Skeletal muscle satellite cell (primary cell): ENCODE data around the gene TXNDC8.
"Not testable (repeated sequence)": the region's sequence is repeated elsewhere in the genome, so short reads cannot be mapped to it uniquely, and the experiment has no call there.

ENCODE experiments used
- H3K27me3 ChIP-seq: 2 replicates; pipeline ENCODE4 v1.7.0; 2013; ENCODE audit warnings: low read length; ENCODE audit not compliant: control insufficient read depth, insufficient read depth
- H3K36me3 ChIP-seq: 2 replicates; pipeline ENCODE4 v1.7.0; 2013; ENCODE audit warnings: mild to moderate bottlenecking, control low read depth, low read length; ENCODE audit not compliant: insufficient read depth
- H3K4me1 ChIP-seq: 2 replicates; pipeline ENCODE4 v1.7.0; 2013; ENCODE audit warnings: low read length; ENCODE audit not compliant: control insufficient read depth, insufficient read depth
- H3K4me2 ChIP-seq: 2 replicates; pipeline ENCODE4 v1.7.0; 2013; ENCODE audit warnings: mild to moderate bottlenecking, low read length
- H3K4me3 ChIP-seq: 2 replicates; pipeline ENCODE4 v1.7.0; 2013; ENCODE audit warnings: low read length
- H3K9ac ChIP-seq: 2 replicates; pipeline ENCODE4 v1.7.0; 2013; ENCODE audit warnings: mild to moderate bottlenecking, low read depth, low read length, moderate library complexity
- H3K9me3 ChIP-seq: replicated peaks from 2 replicates; pipeline ENCODE4 v1.7.0; 2013; ENCODE audit warnings: mild to moderate bottlenecking, control low read depth, low read length

The TXNDC8 gene

DNA sequence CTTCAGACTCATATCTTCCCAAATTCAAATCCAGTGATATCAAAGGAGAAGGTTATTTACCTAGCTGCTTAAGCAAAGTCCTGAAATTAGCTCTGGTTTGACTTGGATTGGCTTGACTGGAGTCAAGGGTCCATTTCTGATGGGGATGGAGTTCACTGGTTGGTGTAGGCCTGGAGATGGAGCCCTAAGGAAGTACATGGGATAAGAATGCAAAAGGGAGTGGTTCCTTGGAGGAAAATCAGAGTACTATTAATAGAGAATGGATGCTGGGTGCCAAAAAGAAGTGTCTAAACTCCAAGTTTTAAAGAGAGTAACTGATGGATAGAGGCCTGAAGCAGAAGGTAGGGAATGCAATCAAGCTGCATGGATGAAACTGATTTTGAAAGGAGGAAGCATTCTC is 13.8 kb downstream of the TXNDC8 start:
- H3K9ac ChIP-seq: no peak overlapping the region

DNA sequence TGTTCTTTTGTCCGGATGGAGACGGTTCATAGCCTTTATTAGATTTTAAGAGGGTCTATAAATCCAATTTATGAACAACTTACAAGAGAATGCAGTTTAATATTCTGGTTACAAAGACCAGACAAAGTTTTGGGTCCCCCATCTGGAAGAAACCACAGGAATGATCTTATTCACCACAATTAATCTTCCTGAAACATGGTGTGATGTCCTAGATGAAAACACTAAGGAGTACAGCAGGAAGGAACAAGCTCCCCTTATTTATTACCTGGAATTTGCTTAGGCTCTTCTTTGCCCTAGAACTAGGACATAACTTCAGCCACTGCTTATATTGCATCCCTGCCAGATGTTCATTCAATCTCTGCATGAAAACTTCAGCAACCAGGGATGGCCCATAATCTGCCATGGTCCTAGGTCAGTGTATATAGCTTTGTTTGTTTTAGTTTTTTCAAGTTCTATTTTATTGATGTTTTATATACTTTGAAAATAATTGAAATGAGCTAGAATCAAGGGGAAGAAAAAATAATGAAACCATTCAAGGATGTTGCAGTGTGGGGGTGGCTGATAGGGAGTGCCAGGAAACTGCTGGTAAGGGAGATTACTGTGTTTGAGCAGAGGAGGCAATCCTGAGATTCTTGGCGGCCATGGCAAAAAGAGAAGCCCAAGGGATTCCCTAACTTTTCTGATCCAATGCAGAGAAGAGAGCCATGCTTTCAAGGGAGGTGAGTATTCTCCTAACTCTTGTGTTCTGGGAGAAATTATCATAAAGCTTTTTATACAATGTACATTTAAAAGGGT is 16.8 kb downstream of the TXNDC8 start:
- Histone ChIP-seq H3K9me3 (no peaks in the 10 kb centered on the region), H3K4me3 (no peak overlapping the region), H3K4me1 (no peaks in the 10 kb centered on the region), H3K9ac (no peak overlapping the region), H3K27me3 (peaks cover 13% of the 10 kb centered on the region), H3K36me3 (no peaks in the 10 kb centered on the region), H3K4me2 (no peak overlapping the region)

More for the DNA sequence above, 13.8 kb downstream of the TXNDC8 start:
- Histone ChIP-seq H3K9me3 (no peaks in the 10 kb centered on the region), H3K27me3 (peaks cover 13% of the 10 kb centered on the region), H3K4me1 (no peaks in the 10 kb centered on the region), H3K4me3 (no peak overlapping the region), H3K36me3 (no peaks in the 10 kb centered on the region), H3K4me2 (no peak overlapping the region)

DNA sequence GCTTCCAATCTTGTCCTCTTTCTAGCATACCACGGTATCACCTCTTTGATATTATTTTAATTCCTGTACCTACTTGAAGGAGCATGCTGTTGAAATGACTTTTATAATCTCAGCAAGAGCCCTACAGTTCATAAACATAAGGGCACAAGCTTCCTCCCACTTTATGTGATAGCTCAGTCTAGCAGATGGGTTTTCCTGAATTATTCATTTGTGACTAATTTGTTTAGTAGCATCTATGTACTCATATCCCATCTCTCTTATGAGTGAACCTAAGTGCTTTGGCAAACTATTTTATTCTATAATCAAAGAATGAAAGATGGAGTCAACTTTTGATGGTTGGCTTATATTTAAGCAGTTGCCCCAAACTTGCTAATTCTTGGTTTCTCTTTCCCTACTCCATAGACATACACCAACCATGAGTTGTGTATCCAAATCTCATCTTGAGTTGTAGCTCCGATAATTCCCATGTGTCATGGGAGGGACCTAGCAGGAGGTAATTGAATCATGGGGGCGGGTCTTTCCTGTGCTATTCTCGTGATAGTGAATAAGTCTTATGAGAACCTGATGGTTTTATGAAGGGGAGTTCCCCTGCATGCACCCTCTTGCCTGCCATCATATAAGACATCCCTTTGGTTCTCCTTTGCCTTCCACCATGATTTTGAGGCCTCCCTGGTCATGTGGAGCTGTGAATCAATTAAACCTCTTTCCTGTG is 17.7 kb downstream of the TXNDC8 start:
- H3K36me3 ChIP-seq: no peaks in the 10 kb centered on the region
- peaks cover 13% of the 10 kb centered on the region for H3K27me3 ChIP-seq
- H3K4me3 ChIP-seq: no peak overlapping the region
- H3K9me3 ChIP-seq: no peaks in the 10 kb centered on the region
- no peak overlapping the region for H3K9ac ChIP-seq
- no peaks in the 10 kb centered on the region for H3K4me1 ChIP-seq
- H3K4me2 ChIP-seq: no peak overlapping the region

DNA sequence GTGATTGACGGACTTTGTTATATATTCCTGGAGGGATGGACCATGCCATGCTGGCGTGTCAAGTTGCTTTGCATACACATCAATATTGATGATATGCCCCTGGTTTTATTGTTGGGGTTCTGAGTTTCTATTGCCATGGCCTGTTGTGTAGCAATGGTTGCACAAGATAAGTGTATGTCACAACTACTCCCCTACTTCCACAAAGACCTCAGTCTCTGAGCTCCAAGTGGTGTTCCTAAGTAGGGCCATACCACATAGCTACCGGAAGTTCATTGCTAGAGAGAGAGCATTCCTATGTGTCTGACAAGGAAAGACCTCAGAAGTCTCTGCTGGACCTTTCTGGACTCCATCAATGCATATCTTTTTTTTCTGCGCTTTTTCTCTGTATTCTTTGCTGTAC is 19.8 kb downstream of the TXNDC8 start:
- Histone ChIP-seq H3K4me2 (no peak overlapping the region), H3K9me3 (no peaks in the 10 kb centered on the region), H3K4me1 (no peaks in the 10 kb centered on the region), H3K4me3 (no peak overlapping the region), H3K36me3 (no peaks in the 10 kb centered on the region), H3K9ac (no peak overlapping the region), H3K27me3 (peaks cover 10% of the 10 kb centered on the region)

DNA sequence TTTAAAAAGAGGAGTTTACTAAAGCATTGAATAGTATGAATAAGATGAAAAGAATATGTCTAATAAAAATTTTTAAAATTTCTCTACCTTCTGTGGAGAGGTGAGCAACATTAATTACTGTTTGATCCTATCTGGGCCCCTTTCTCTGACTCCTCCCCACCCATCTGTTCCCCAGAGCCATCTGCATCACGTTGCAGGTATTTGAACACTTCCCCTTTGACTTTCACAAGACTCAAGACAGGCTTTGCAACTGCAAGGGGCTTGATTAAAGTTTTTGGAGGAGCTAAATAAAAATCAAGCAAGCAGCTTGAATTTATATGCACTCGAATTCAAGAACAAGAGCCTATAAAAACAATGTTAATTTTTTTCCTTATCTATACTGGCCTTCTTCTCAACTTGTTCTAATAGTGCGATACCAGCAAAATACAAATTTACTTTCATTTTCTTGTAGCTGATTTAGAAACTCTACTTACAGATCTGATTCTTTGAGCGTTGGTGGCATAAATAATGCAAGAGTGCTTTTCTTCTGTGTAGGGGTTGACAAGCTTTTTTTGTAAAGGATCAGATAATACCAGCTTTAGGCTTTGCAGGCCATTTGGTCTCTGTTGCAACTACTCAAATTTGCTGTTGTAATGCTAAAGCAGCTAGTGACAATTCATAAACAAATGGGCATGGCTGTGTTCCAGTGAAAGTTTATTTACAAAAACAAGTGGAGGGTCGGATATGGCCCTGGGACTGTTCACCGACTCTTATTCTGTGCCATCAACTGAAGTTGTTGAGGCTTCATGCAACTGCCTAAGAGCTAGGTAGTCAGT is 21.2 kb downstream of the TXNDC8 start:
- H3K36me3 ChIP-seq: no peaks in the 10 kb centered on the region
- no peak overlapping the region for H3K4me2 ChIP-seq
- no peaks in the 10 kb centered on the region for H3K4me1 ChIP-seq
- H3K9ac ChIP-seq: no peak overlapping the region
- no peaks in the 10 kb centered on the region for H3K9me3 ChIP-seq
- peaks cover 4% of the 10 kb centered on the region for H3K27me3 ChIP-seq
- no peak overlapping the region for H3K4me3 ChIP-seq

DNA sequence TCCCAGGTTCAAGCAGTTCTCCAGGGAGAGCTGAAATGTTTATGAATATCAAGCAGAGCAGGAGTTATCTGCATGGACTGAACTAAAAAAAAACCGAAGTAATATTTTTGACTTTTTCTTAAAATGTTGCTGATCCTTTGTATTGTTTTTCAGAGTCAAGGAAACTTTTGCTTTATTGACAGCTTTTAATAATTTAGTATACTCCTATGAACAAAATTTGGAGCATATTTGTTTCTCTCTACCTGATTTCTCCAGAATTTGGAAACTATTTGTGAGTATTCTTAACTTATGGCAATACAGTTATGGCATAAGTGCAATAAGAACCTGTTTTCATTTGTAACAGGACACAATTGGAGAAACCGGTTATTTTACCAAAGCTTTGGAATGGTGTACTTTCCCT is 25.7 kb downstream of the TXNDC8 start:
- H3K4me2 ChIP-seq, H3K4me1 ChIP-seq, H3K9ac ChIP-seq, H3K27me3 ChIP-seq, H3K9me3 ChIP-seq, H3K4me3 ChIP-seq, H3K36me3 ChIP-seq: not testable (repeated sequence)

DNA sequence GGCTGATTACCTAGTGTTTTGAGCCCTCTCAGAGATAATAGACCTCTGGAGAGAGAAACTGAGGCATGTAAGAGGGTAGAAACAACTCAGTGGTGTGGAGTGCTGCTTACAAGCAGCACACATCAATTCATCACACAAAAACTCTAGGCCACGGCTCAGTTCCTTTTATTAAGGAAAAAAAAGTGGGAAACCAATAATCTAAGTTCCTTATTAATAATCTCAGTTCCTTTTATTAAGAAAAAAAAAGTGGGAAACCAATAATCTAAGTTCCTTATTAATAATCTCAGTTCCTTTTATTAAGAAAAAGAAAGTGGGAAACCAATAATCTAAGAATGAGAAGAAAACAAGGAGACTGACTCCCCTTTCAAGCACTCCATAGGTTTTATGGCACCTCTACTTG is 28.0 kb downstream of the TXNDC8 start:
- Histone ChIP-seq H3K9ac (no peak overlapping the region), H3K4me1 (no peaks in the 10 kb centered on the region), H3K36me3 (no peaks in the 10 kb centered on the region), H3K4me3 (no peak overlapping the region), H3K9me3 (no peaks in the 10 kb centered on the region), H3K27me3 (peaks cover 8% of the 10 kb centered on the region), H3K4me2 (no peak overlapping the region)

DNA sequence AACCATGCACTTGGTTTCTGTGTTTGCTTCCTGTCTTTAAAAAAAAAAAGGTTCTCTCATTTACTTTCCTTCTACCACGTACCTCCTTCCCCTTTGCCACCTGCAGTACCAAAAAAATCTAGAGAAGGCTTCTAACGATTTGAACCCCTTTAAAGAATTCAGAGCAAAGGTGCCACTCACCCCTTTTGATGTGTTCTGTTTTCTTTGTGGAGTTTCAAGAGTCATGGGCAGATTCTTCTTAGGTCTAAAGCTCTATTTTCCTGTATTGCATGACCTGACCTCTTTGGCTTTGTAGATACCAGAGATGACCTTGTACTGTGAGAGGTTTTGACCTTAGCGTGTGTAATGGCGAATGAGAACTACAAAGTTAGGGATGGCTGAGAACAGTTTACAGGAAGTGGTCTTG is 29.0 kb downstream of the TXNDC8 start:
- no peak overlapping the region for H3K4me2 ChIP-seq
- peaks cover 14% of the 10 kb centered on the region for H3K27me3 ChIP-seq
- no peak overlapping the region for H3K4me3 ChIP-seq
- no peaks in the 10 kb centered on the region for H3K36me3 ChIP-seq
- H3K9ac ChIP-seq: no peak overlapping the region
- H3K4me1 ChIP-seq: no peaks in the 10 kb centered on the region
- no peaks in the 10 kb centered on the region for H3K9me3 ChIP-seq

DNA sequence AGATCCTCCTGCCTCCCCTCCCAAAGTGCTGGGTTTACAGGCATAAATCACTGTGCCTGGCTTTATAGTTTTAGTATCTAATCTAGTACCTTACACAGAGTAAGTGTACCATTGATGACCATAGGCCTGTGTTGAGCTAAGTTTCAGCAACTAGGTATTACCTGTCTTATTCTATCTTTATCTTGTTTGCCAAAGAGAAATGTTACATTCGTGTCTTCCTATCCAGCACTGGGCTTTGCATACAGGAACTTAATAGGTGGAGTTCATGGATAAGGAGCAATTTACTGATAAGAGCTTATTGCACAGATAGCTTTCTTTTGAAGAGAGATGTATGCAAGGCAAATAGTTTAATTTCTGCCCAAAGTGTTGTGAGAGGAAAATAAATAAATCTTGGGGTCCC is 30.5 kb downstream of the TXNDC8 start:
- Histone ChIP-seq H3K9me3 (no peaks in the 10 kb centered on the region), H3K4me3 (no peak overlapping the region), H3K4me2 (no peak overlapping the region), H3K9ac (no peak overlapping the region), H3K4me1 (no peaks in the 10 kb centered on the region), H3K27me3 (peaks cover 17% of the 10 kb centered on the region), H3K36me3 (no peaks in the 10 kb centered on the region)

DNA sequence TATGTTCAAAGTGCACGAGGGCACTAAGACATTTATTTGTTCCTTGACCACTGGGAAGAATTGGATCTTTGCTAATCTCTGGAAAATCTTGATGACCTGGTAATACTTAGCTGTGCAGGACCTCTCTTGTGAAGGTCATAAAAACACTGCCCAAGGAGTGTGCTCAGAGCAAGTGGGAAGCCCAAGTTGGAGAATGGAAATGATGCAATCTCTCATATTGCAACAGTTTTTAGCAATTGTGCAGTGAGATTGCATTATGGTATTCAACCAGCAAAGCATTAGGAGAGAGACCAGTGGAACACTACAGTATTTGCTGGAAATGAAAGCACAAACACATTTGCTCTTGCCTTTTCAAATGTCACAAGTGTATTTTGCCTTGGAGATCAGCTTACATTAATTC is 34.5 kb downstream of the TXNDC8 start:
- Histone ChIP-seq H3K27me3 (peaks cover 25% of the 10 kb centered on the region), H3K4me3 (no peak overlapping the region), H3K4me2 (no peak overlapping the region), H3K4me1 (no peaks in the 10 kb centered on the region), H3K36me3 (no peaks in the 10 kb centered on the region), H3K9me3 (no peaks in the 10 kb centered on the region), H3K9ac (no peak overlapping the region)

DNA sequence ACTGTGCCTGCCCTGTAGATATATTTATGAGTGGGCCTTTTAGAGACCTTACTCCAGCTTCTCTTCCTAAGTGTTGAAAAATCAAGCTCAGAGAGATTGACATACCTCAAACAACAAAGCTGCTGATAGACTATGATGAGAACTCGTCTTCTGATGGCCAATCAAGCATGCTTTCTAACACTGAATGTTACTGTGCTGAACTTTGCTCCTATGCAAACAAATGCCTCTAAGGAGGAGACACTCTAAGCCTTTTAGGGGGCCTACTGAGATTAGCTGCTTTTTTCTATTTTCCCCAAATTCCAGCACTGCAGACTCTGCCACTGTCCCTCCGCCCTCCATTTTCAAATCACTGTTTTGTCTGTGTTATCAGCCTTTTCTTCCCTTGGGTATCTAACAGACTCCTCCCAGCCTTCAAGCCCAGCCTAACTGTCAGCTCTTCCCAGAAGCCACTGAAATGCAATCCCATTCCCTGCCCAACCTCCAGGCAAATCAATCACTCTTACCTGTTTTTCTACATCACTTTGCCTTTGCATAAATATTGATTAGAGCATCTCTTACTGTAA is 39.5 kb downstream of the TXNDC8 start:
- H3K4me2 ChIP-seq: no peak overlapping the region
- H3K27me3 ChIP-seq: peaks cover 31% of the 10 kb centered on the region
- no peaks in the 10 kb centered on the region for H3K36me3 ChIP-seq
- no peak overlapping the region for H3K9ac ChIP-seq
- H3K9me3 ChIP-seq: no peaks in the 10 kb centered on the region
- H3K4me3 ChIP-seq: no peak overlapping the region
- no peaks in the 10 kb centered on the region for H3K4me1 ChIP-seq
